KMS-11 (cell line): Measurements from ENCODE around the gene ITGB3.
"Not testable (repeated sequence)": the region's sequence is repeated elsewhere in the genome, so short reads cannot be mapped to it uniquely, and the experiment has no call there.

Source experiments
- H2AFZ ChIP-seq: fragments of 200-600 bp; sonication (generic); 2 replicates; pipeline ENCODE4 v1.6.1; 2016; ENCODE audit warnings: antibody characterized with exemption, mixed run types, low read depth
- H3K27ac ChIP-seq: fragments of 200-600 bp; sonication (generic); 2 replicates; pipeline ENCODE4 v1.6.1; 2016; ENCODE audit warnings: mild to moderate bottlenecking, mixed run types
- H3K27me3 ChIP-seq: fragments of 200-600 bp; sonication (generic); 2 replicates; pipeline ENCODE4 v1.6.1; 2017; ENCODE audit warnings: mild to moderate bottlenecking, low read depth, mixed run types, moderate library complexity; ENCODE audit not compliant: insufficient read depth
- H3K36me3 ChIP-seq: fragments of 200-600 bp; sonication (generic); 2 replicates; pipeline ENCODE4 v1.6.1; 2017; ENCODE audit warnings: mild to moderate bottlenecking, mixed run types; ENCODE audit not compliant: insufficient read depth
- H3K4me1 ChIP-seq: fragments of 200-600 bp; sonication (generic); 2 replicates; pipeline ENCODE4 v1.6.1; 2016; ENCODE audit warnings: mild to moderate bottlenecking, low read depth, mixed run types; ENCODE audit not compliant: poor library complexity, severe bottlenecking
- H3K4me2 ChIP-seq: fragments of 200-600 bp; sonication (generic); 2 replicates; pipeline ENCODE4 v1.7.0; 2016; ENCODE audit warnings: mild to moderate bottlenecking, mixed run types
- H3K4me3 ChIP-seq: fragments of 200-600 bp; sonication (generic); IDR thresholded peaks from 2 replicates; pipeline ENCODE4 v1.6.1; 2017; ENCODE audit warnings: low read depth, low read length, mixed read lengths; ENCODE audit not compliant: insufficient read depth
- H3K79me2 ChIP-seq: fragments of 200-600 bp; sonication (generic); 2 replicates; pipeline ENCODE4 v1.6.1; 2016; ENCODE audit warnings: low read depth, mixed run types; ENCODE audit not compliant: insufficient read depth
- H3K9ac ChIP-seq: fragments of 200-600 bp; sonication (generic); 2 replicates; pipeline ENCODE4 v1.6.1; 2016; ENCODE audit warnings: mild to moderate bottlenecking, mixed run types
- H4K20me1 ChIP-seq: fragments of 200-600 bp; sonication (generic); 2 replicates; pipeline ENCODE4 v1.6.1; 2016; ENCODE audit warnings: mild to moderate bottlenecking, mixed run types; ENCODE audit not compliant: insufficient read depth
- TF ChIP-seq, protein P1 (sequence below): fragments of 200-600 bp; sonication (generic); conservative IDR thresholded peaks from 2 replicates; pipeline ENCODE4 v1.6.1; 2017; ENCODE audit warnings: low read depth, mild to moderate bottlenecking, antibody characterized with exemption, low read length, moderate library complexity, mixed read lengths

ITGB3 gene

DNA sequence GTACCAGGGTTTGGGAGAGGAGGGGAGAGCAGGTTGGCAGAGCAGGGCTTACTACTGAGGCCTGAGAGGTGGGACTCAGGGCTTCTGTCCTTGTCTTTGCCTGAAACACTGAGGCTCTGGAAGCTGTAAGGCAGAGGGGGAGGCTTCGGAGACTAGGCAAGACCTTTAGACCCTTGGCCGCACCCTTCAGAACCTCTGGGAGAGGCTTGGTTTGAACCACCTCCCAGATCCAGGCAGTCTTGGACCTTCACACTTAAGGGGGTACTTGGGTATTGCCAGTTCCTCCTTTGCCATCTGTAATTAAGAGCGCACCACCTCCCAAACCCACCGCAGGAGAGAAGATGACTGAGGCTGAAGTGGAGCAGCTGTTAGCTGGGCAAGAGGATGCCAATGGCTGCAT lies 31.6 kb upstream of the ITGB3 start:
- TF ChIP-seq, protein P1, sequence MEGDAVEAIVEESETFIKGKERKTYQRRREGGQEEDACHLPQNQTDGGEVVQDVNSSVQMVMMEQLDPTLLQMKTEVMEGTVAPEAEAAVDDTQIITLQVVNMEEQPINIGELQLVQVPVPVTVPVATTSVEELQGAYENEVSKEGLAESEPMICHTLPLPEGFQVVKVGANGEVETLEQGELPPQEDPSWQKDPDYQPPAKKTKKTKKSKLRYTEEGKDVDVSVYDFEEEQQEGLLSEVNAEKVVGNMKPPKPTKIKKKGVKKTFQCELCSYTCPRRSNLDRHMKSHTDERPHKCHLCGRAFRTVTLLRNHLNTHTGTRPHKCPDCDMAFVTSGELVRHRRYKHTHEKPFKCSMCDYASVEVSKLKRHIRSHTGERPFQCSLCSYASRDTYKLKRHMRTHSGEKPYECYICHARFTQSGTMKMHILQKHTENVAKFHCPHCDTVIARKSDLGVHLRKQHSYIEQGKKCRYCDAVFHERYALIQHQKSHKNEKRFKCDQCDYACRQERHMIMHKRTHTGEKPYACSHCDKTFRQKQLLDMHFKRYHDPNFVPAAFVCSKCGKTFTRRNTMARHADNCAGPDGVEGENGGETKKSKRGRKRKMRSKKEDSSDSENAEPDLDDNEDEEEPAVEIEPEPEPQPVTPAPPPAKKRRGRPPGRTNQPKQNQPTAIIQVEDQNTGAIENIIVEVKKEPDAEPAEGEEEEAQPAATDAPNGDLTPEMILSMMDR = no peak
- Histone ChIP-seq H4K20me1 (no peaks in the 10 kb centered on the region), H2AFZ (no peak overlapping the region)

DNA sequence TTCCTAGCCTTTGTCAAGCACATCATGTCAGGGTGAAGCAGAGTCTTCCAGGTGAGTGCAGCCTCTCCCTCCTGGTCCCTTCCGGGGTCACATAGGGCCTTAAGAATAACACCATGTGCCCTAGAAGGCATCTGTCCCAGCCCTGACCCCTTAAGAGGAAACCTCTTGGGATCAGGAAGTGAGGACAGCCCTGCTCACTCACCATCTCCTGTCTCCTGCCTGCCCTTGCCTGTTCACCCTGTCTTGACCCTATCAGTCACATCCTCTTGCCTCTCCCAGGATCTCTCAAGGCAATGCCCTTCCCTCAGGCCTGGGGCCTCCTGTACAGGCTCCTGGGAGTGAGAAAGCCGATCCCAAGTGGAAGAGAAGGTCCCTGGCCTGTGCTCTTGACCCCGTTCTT lies 30.6 kb upstream of the ITGB3 start:
- Histone ChIP-seq H3K9ac (no peak overlapping the region), H3K79me2 (no peaks in the 10 kb centered on the region), H3K36me3 (no peaks in the 10 kb centered on the region), H3K4me3 (no peak overlapping the region), H4K20me1 (no peaks in the 10 kb centered on the region), H3K27ac (no peak overlapping the region), H3K4me1 (peaks cover 7% of the 10 kb centered on the region), H2AFZ (no peak overlapping the region), H3K4me2 (no peak overlapping the region), H3K27me3 (no peaks in the 10 kb centered on the region)
- TF ChIP-seq, protein P1 = no peak

More for the DNA sequence above, 31.6 kb upstream of the ITGB3 start:
- H3K4me2 ChIP-seq = no peak overlapping the region
- no peak overlapping the region for H3K9ac ChIP-seq
- no peaks in the 10 kb centered on the region for H3K27me3 ChIP-seq
- peaks cover 7% of the 10 kb centered on the region for H3K4me1 ChIP-seq
- no peak overlapping the region for H3K27ac ChIP-seq
- H3K36me3 ChIP-seq = no peaks in the 10 kb centered on the region
- H3K4me3 ChIP-seq = no peak overlapping the region
- no peaks in the 10 kb centered on the region for H3K79me2 ChIP-seq

DNA sequence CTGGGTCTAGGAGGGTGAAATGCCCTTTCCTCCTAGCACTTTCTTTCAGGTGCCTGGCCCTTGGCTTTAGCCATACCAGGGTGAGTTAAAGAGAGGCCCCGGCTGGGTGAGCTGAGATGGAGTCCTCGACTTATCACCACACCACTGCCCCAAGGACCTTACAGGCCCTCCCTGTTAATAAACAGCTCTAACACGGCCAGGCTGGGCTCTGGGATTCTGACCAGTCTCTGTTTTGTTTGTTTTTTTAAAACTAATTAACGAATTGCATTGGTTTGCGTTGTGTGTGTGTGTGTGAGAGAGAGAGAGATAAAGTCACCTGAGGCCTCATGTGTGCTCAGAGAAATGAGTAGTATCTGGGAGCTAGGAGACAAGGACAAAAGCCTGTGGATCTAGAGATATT lies 30.2 kb upstream of the ITGB3 start:
- Histone ChIP-seq H3K27me3 (no peaks in the 10 kb centered on the region), H3K4me3 (no peak overlapping the region), H3K4me1 (peaks cover 6% of the 10 kb centered on the region), H2AFZ (no peak overlapping the region), H3K4me2 (no peak overlapping the region), H3K27ac (no peak overlapping the region), H3K79me2 (no peaks in the 10 kb centered on the region), H3K9ac (no peak overlapping the region), H4K20me1 (no peaks in the 10 kb centered on the region), H3K36me3 (no peaks in the 10 kb centered on the region)
- TF ChIP-seq, protein P1 = no peak

DNA sequence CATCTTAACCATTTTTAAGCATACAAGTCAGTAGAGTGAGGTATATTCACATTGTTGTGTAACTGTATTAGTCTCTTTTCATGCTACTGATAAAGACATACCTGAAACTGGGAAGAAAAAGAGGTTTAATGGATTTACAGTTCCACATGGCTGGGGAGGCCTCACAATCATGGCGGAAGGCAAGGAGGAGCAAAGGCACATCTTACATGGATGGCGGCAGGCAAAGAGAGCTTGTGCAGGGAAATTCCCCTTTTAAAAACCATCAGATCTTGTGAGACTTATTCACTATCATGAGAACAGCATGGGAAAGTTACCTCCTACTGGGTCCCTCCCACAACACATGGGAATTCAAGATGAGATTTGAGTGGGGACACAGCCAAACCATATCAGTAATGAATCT lies 29.6 kb upstream of the ITGB3 start:
- H3K9ac ChIP-seq, H2AFZ ChIP-seq, H3K4me2 ChIP-seq, H3K79me2 ChIP-seq, H4K20me1 ChIP-seq, H3K27ac ChIP-seq, H3K4me3 ChIP-seq, H3K27me3 ChIP-seq, H3K36me3 ChIP-seq, H3K4me1 ChIP-seq: not testable (repeated sequence)

DNA sequence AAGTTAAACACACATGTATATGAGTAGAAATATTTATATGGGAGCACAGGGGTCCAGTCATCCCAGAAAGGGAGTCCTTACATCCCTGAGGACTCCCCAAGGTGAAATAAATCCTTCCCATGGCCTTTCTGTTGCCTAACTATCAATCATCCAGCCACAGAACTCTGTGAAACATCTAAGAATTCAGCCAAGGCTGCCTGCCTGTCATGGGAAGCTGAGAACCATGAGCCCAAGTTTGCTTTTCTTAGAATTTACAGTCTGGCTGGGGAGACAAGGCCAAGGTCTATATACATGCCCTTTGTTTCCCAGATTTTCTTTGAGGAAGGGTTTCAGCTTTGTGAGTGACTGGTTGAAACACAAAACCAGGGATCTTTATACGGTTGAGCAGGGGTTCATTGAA lies 28.7 kb upstream of the ITGB3 start:
- TF ChIP-seq, protein P1 = no peak
- Histone ChIP-seq H3K9ac (no peak overlapping the region), H3K27me3 (no peaks in the 10 kb centered on the region), H3K4me1 (peaks cover 5% of the 10 kb centered on the region), H2AFZ (no peak overlapping the region), H3K4me2 (no peak overlapping the region), H3K4me3 (no peak overlapping the region), H4K20me1 (no peaks in the 10 kb centered on the region), H3K27ac (no peak overlapping the region), H3K36me3 (no peaks in the 10 kb centered on the region), H3K79me2 (no peaks in the 10 kb centered on the region)
